SK-N-SH (cell line): ENCODE data around the gene HUNK. TPM values are rescaled to one million over a fixed set of nuclear protein-coding genes. Genes with fewer than 3 reads are reported as not detected.

ENCODE experiments used
- CTCF ChIA-PET: fragments of 300-600, 350-600 bp; formaldehyde crosslinking; extraction: SDS; loops from one replicate; lab custom pipeline; 2021; lab: Yijun Ruan, JAX
- POLR2A ChIA-PET: fragments of 350-600 bp; sonication (Branson Sonifier 250); formaldehyde crosslinking; extraction: SDS; loops from one replicate; lab custom pipeline; 2020; ENCODE audit warnings: antibody characterized with exemption, inconsistent platforms; lab: Yijun Ruan, JAX
- DNase-seq: peaks from one replicate; pipeline ENCODE4 v3.0.0; 2012
- H2AFZ ChIP-seq: fragments of 200-600 bp; sonication (generic); 2 replicates; pipeline ENCODE4 v1.8.1; 2016; ENCODE audit warnings: antibody characterized with exemption, mild to moderate bottlenecking, low read depth
- H3F3A ChIP-seq: fragments of 200-600 bp; sonication (generic); replicated peaks from 2 replicates; pipeline ENCODE3; 2016; ENCODE audit warnings: antibody characterized with exemption, mild to moderate bottlenecking; ENCODE audit not compliant: insufficient read depth
- H3K27ac ChIP-seq, 2 experiments: fragments of 200-500 bp in 1 of 2; fragments of 200-600 bp in 1 of 2; sonication (Bioruptor generic) in 1 of 2; sonication (generic), shearing (Covaris generic) in 1 of 2; 2 replicates each; pipeline versions ENCODE4 v1.5.1 to v1.6.1; 2014 to 2016; ENCODE audit warnings: low read depth in 2 of 2, inconsistent platforms in 1 of 2, low read length in 1 of 2, mild to moderate bottlenecking in 1 of 2, mixed read lengths in 1 of 2
- H3K27me3 ChIP-seq: fragments of 200-600 bp; sonication (generic), shearing (Covaris generic); 2 replicates; pipeline ENCODE4 v1.6.1; 2016; ENCODE audit warnings: mixed run types; ENCODE audit not compliant: insufficient read depth
- H3K36me3 ChIP-seq, 2 experiments: fragments of 200-500 bp in 1 of 2; fragments of 200-600 bp in 1 of 2; sonication (Bioruptor generic) in 1 of 2; sonication (generic) in 1 of 2; replicated peaks in 1 of 2; 2 replicates each; pipeline versions ENCODE3 to v1.5.1; 2014 to 2016; ENCODE audit warnings: low read length in 1 of 2, mild to moderate bottlenecking in 1 of 2; ENCODE audit not compliant: insufficient read depth in 2 of 2, control insufficient read depth in 1 of 2
- H3K4me1 ChIP-seq, 2 experiments: fragments of 200-500 bp in 1 of 2; fragments of 200-600 bp in 1 of 2; sonication (Bioruptor generic) in 1 of 2; sonication (generic), shearing (Covaris generic) in 1 of 2; 2 replicates each; pipeline versions ENCODE4 v1.5.1 to v1.6.1; 2014 to 2016; ENCODE audit warnings: low read depth in 1 of 2, low read length in 1 of 2, mixed run types in 1 of 2; ENCODE audit not compliant: insufficient read depth in 2 of 2, control insufficient read depth in 1 of 2
- H3K4me2 ChIP-seq: fragments of 200-600 bp; sonication (generic), shearing (Covaris generic); 2 replicates; pipeline ENCODE4 v1.6.1; 2017; ENCODE audit warnings: mixed run types
- H3K4me3 ChIP-seq, 2 experiments: fragments of 200-500 bp in 1 of 2; fragments of 200-600 bp in 1 of 2; sonication (Bioruptor generic) in 1 of 2; sonication (generic), shearing (Covaris generic) in 1 of 2; 2 replicates each; pipeline versions ENCODE4 v1.5.1 to v1.8.1; 2014 to 2016; ENCODE audit warnings: low read depth in 2 of 2, inconsistent platforms in 1 of 2, low read length in 1 of 2, mild to moderate bottlenecking in 1 of 2, mixed read lengths in 1 of 2, moderate library complexity in 1 of 2
- H3K79me2 ChIP-seq: fragments of 200-600 bp; sonication (generic); 2 replicates; pipeline ENCODE4 v1.8.1; 2017; ENCODE audit warnings: mild to moderate bottlenecking; ENCODE audit not compliant: insufficient read depth
- H3K9ac ChIP-seq: fragments of 200-600 bp; sonication (generic); 2 replicates; pipeline ENCODE4 v1.6.1; 2017; ENCODE audit warnings: mixed run types
- H3K9me2 ChIP-seq: fragments of 200-600 bp; sonication (generic); 2 replicates; pipeline ENCODE4 v1.6.1; 2017; ENCODE audit warnings: mixed run types
- H3K9me3 ChIP-seq: fragments of 200-600 bp; sonication (generic); 2 replicates; pipeline ENCODE4 v1.6.1; 2017; ENCODE audit warnings: mixed run types, mild to moderate bottlenecking, moderate library complexity
- H4K20me1 ChIP-seq: fragments of 200-600 bp; sonication (generic); 2 replicates; pipeline ENCODE4 v1.6.1; 2017; ENCODE audit warnings: mild to moderate bottlenecking, mixed run types; ENCODE audit not compliant: insufficient read depth
- EZH2phosphoT487 ChIP-seq: fragments of 200-600 bp; sonication (generic); IDR thresholded peaks from 2 replicates; pipeline ENCODE4 v1.6.1; 2017; ENCODE audit warnings: low read depth, mixed run types, mild to moderate bottlenecking, antibody characterized with exemption, moderate library complexity, borderline replicate concordance
- FOSL2 ChIP-seq: IDR thresholded peaks from 2 replicates; pipeline ENCODE4 v1.4.0; 2012; ENCODE audit warnings: low read depth, mild to moderate bottlenecking, moderate library complexity, borderline replicate concordance
- GABPA ChIP-seq: IDR thresholded peaks from 2 replicates; pipeline ENCODE4 v1.4.0; 2012; ENCODE audit warnings: low read depth, mild to moderate bottlenecking
- GATA2 ChIP-seq: sonication (generic); formaldehyde crosslinking; IDR thresholded peaks from 2 replicates; pipeline ENCODE4 v1.5.0; 2020; ENCODE audit warnings: mild to moderate bottlenecking, missing genetic modification reagents
- JUND ChIP-seq: IDR thresholded peaks from 2 replicates; pipeline ENCODE4 v1.4.0; 2012
- MXI1 ChIP-seq: IDR thresholded peaks from 2 replicates; pipeline ENCODE4 v1.6.1; 2012; ENCODE audit warnings: mild to moderate bottlenecking, low read depth, low read length, improper control_type of control experiment
- NFIC ChIP-seq: IDR thresholded peaks from 2 replicates; pipeline ENCODE4 v1.4.0; 2012; ENCODE audit warnings: borderline replicate concordance
- POLR2AphosphoS5 ChIP-seq: IDR thresholded peaks from 2 replicates; pipeline ENCODE4 v1.6.1; 2012; ENCODE audit warnings: low read depth, low read length
- RAD21 ChIP-seq: IDR thresholded peaks from 2 replicates; pipeline ENCODE4 v1.6.1; 2012; ENCODE audit warnings: mild to moderate bottlenecking, low read length
- RCOR1 ChIP-seq: fragments of 150-350 bp; IDR thresholded peaks from 2 replicates; pipeline ENCODE4 v1.6.1; 2017; ENCODE audit warnings: antibody characterized with exemption, low read length
- RFX5 ChIP-seq: IDR thresholded peaks from 2 replicates; pipeline ENCODE4 v1.6.1; 2012; ENCODE audit warnings: mild to moderate bottlenecking, improper control_type of control experiment, low read length
- SMC3 ChIP-seq: IDR thresholded peaks from 2 replicates; pipeline ENCODE4 v1.6.1; 2012; ENCODE audit warnings: low read depth, low read length, improper control_type of control experiment
- TEAD4 ChIP-seq: IDR thresholded peaks from 2 replicates; pipeline ENCODE4 v1.4.0; 2012; ENCODE audit warnings: mild to moderate bottlenecking, borderline replicate concordance; ENCODE audit not compliant: insufficient read depth
- WGBS: methylation state at CpG from one replicate; pipeline ENCODE4 v1.1.6; 2017; ENCODE audit warnings: low lambda C conversion rate; 5-methylcytosine and 5-hydroxymethylcytosine counted together
- polyA plus RNA-seq, 3 experiments: library from polyadenylated mRNA; depleted of rRNA; stranded (reverse); fragments of >200 nt; gene quantifications; 2 replicates each; pipeline ENCODE4 v1.2.3, GENCODE V29; 2012
- TF ChIP-seq, protein P1 (sequence below): fragments of 150-350 bp; IDR thresholded peaks from 2 replicates; pipeline ENCODE4 v1.6.1; 2017; ENCODE audit warnings: antibody characterized with exemption, low read length, low read depth, borderline replicate concordance
- TF ChIP-seq, protein P2 (sequence below): IDR thresholded peaks from 2 replicates; pipeline ENCODE4 v1.4.0; 2012; ENCODE audit warnings: low read depth

HUNK gene
- polyA plus RNA-seq, 1 of the 3 experiments (the other 2 are of a cell fraction), result 0.31 TPM

DNA sequence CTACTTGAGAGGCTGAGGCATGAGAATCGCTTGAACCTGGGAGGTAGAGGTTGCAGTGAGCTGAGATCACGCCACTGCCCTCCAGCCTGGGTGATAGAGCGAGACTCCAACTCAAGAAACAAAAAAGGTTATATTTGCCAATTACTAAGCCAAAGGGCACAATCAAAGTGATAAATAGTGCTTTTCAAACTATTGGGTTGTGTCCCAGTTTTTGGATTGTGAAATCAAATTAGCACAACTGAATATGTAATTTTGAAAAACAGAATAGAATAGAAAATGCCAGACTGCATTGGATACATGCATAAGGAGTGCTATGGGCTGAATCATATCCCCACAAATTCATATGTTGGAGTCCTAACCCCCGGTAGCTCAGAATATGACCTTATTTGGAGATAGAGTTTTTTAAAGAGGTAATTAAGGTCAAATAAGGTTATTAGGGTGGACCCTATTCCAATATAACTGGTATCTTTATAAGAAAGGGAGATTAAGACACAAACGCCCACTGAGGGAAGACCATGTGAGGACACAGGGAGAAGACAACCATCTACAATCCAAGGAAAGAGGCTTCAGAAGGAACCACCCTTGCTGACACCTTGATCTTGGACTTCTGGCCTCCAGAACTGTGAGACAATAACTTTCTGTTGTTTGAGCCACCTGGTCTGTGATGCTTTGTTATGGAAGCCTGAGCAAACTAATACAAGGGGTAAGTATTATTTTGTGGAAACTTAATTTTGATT lies 42.9 kb upstream of the HUNK start:
- no peak overlapping the region for H3K4me2 ChIP-seq
- H3K9ac ChIP-seq, result no peak overlapping the region
- TF ChIP-seq TEAD4 (no peak), GATA2 (CRISPR knock-in tag) (no peak), FOSL2 (no peak)
- TF ChIP-seq, all 33 proteins: peak for 0
- Histone ChIP-seq H3K79me2 (no peaks in the 10 kb centered on the region), H3K9me3 (no peaks in the 10 kb centered on the region), H3K27me3 (no peaks in the 10 kb centered on the region), H2AFZ (no peak overlapping the region), H3K4me3 (no peak overlapping the region), H3K27ac (no peak overlapping the region), H3K4me1 (no peaks in the 10 kb centered on the region), H3K9me2 (no peaks in the 10 kb centered on the region), H3F3A (no peaks in the 10 kb centered on the region), H3K36me3 (no peaks in the 10 kb centered on the region), H4K20me1 (no peaks in the 10 kb centered on the region)
- ChIA-PET POLR2A (no interaction called here), CTCF (interaction anchor here (1.1 kb wide), 1 partner anchor 12 kb away, joined by 3 read pairs; no protein-coding TSS in a partner anchor)
- 41% methylated on average over 5 of the region's 5 CpGs for WGBS
- DNase-seq, result no peak

DNA sequence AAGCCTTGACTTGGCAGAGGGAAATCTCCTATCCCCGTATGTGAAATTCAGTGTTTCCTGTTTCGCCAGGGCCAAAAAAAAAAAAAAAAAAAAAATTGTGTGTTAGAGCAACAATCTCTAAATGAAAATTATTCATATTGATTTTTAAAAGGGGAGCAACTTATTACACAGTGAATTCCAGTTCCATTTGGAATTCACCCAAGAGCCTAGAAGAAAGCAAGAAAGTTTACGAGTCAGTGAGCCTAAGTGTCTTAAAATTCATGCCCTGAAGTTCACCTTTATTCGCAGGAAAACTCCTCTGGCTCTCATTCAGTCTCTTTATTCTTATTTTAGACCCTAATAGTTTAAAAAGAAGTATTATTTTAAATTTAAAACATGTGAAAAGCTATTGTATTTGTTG lies 42.1 kb upstream of the HUNK start:
- Histone ChIP-seq H3K27me3 (no peaks in the 10 kb centered on the region), H2AFZ (no peak overlapping the region), H3K9ac (no peak overlapping the region), H3K36me3 (no peaks in the 10 kb centered on the region), H3K4me3 (no peak overlapping the region), H3K4me2 (no peak overlapping the region), H3K9me3 (no peaks in the 10 kb centered on the region), H3K27ac (no peak overlapping the region), H3K9me2 (no peaks in the 10 kb centered on the region), H3F3A (no peaks in the 10 kb centered on the region), H3K4me1 (no peaks in the 10 kb centered on the region), H4K20me1 (no peaks in the 10 kb centered on the region), H3K79me2 (no peaks in the 10 kb centered on the region)
- no peak for DNase-seq
- TF ChIP-seq RCOR1 (no peak), GATA2 (CRISPR knock-in tag) (no peak), GABPA (no peak), SMC3 (no peak), RFX5 (no peak), NFIC (no peak), MXI1 (no peak), RAD21 (no peak), JUND (no peak), POLR2AphosphoS5 (no peak), EZH2phosphoT487 (no peak)
- TF ChIP-seq, protein P1, sequence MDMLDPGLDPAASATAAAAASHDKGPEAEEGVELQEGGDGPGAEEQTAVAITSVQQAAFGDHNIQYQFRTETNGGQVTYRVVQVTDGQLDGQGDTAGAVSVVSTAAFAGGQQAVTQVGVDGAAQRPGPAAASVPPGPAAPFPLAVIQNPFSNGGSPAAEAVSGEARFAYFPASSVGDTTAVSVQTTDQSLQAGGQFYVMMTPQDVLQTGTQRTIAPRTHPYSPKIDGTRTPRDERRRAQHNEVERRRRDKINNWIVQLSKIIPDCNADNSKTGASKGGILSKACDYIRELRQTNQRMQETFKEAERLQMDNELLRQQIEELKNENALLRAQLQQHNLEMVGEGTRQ, result no peak
- TF ChIP-seq, protein P2, sequence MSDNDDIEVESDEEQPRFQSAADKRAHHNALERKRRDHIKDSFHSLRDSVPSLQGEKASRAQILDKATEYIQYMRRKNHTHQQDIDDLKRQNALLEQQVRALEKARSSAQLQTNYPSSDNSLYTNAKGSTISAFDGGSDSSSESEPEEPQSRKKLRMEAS, result no peak
- POLR2A ChIA-PET, result no interaction called here
- 53% methylated on average over 4 of the region's 4 CpGs for WGBS
- CTCF ChIA-PET, result interaction anchor here (1.2 to 2.4 kb wide), 2 partner anchors 45 to 427 kb away, joined by 3 to 6 read pairs; no protein-coding TSS in a partner anchor
